AG04450 (cell line): ENCODE measurements around the gene SNX21. TPM values are rescaled to one million over a fixed set of nuclear protein-coding genes. Genes with fewer than 3 reads are reported as not detected.
A peak's percentile ranks its signal among the peaks of the same experiment; 100 is the strongest.

ENCODE experiments used
- CTCF ChIA-PET: fragments of 300-600, 350-600 bp; formaldehyde crosslinking; extraction: SDS; loops from one replicate; lab custom pipeline; 2022; ENCODE audit warnings: antibody characterized with exemption, inconsistent platforms; lab: Charles Lee
- POLR2A ChIA-PET: fragments of 350-600 bp; formaldehyde crosslinking; extraction: SDS; loops from one replicate; lab custom pipeline; 2021; ENCODE audit warnings: antibody characterized with exemption, inconsistent platforms; lab: Yijun Ruan, JAX
- DNase-seq: peaks from one replicate; pipeline ENCODE4 v3.0.0-alpha.2; 2011; ENCODE audit warnings: low read depth, low spot score
- H3K27ac ChIP-seq: one replicate; pipeline ENCODE4 v1.5.1; 2012; ENCODE audit warnings: low read depth, low read length, control low read depth
- H3K27me3 ChIP-seq: one replicate; pipeline ENCODE4 v1.6.0; 2012; ENCODE audit warnings: low read length; ENCODE audit not compliant: control insufficient read depth, insufficient read depth
- H3K4me3 ChIP-seq: 2 replicates; pipeline ENCODE4 v1.5.1; 2011; ENCODE audit warnings: mild to moderate bottlenecking, low read depth, low read length, control low read depth
- H3K9me3 ChIP-seq: 2 replicates; pipeline ENCODE4 v1.5.1; 2012; ENCODE audit warnings: low read length; ENCODE audit not compliant: control insufficient read depth, insufficient read depth
- polyA plus RNA-seq: library from polyadenylated mRNA; depleted of rRNA; stranded (reverse); fragments of >200 nt; gene quantifications from 2 replicates; pipeline ENCODE4 v1.2.3, GENCODE V29; 2011
- TF ChIP-seq, protein P1 (sequence below): IDR thresholded peaks from 2 replicates; pipeline ENCODE4 v1.5.1; 2011; ENCODE audit warnings: low read depth, low read length, control low read depth, inconsistent platforms

The SNX21 gene
- polyA plus RNA-seq, 1 experiment = 9.2 TPM

DNA sequence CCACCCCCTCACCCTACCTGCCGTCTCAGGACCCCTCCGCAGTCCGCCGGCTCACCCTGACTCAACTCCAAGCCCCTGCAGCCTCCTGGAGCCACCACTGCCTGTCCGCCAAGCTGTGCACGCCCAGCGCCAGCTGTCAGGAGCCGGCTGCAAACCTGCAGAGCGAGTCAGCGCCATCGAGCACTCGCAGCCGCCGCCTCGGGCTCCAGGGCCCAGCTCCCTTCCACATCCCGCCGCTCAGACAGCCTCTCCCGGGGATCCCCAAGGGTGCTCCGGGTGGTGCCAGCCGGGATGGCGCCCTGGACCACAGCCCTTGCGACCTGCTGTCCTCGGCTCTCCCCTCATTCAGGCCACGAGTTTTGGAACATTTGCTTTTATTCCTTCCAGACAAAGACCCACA lies 10.7 kb upstream of the SNX21 start:
- Histone ChIP-seq H3K27ac (no peak overlapping the region), H3K9me3 (no peaks in the 10 kb centered on the region; the same call in 1 of the 2 replicates), H3K27me3 (peaks cover 14% of the 10 kb centered on the region), H3K4me3 (peak overlapping the region; percentile 22; the same call in 1 of the 2 replicates)
- ChIA-PET POLR2A (interaction anchor here (0.7 to 1.0 kb wide), 3 partner anchors 11 to 474 kb away, joined by 3 to 5 read pairs (median 4); partner anchors contain the start of gene SNX21), CTCF (interaction anchor here (0.5 to 1.2 kb wide), 3 partner anchors 17 to 386 kb away, joined by 3 to 4 read pairs (median 3); no protein-coding TSS in a partner anchor)
- TF ChIP-seq, protein P1, sequence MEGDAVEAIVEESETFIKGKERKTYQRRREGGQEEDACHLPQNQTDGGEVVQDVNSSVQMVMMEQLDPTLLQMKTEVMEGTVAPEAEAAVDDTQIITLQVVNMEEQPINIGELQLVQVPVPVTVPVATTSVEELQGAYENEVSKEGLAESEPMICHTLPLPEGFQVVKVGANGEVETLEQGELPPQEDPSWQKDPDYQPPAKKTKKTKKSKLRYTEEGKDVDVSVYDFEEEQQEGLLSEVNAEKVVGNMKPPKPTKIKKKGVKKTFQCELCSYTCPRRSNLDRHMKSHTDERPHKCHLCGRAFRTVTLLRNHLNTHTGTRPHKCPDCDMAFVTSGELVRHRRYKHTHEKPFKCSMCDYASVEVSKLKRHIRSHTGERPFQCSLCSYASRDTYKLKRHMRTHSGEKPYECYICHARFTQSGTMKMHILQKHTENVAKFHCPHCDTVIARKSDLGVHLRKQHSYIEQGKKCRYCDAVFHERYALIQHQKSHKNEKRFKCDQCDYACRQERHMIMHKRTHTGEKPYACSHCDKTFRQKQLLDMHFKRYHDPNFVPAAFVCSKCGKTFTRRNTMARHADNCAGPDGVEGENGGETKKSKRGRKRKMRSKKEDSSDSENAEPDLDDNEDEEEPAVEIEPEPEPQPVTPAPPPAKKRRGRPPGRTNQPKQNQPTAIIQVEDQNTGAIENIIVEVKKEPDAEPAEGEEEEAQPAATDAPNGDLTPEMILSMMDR = no peak
- DNase-seq = no peak

DNA sequence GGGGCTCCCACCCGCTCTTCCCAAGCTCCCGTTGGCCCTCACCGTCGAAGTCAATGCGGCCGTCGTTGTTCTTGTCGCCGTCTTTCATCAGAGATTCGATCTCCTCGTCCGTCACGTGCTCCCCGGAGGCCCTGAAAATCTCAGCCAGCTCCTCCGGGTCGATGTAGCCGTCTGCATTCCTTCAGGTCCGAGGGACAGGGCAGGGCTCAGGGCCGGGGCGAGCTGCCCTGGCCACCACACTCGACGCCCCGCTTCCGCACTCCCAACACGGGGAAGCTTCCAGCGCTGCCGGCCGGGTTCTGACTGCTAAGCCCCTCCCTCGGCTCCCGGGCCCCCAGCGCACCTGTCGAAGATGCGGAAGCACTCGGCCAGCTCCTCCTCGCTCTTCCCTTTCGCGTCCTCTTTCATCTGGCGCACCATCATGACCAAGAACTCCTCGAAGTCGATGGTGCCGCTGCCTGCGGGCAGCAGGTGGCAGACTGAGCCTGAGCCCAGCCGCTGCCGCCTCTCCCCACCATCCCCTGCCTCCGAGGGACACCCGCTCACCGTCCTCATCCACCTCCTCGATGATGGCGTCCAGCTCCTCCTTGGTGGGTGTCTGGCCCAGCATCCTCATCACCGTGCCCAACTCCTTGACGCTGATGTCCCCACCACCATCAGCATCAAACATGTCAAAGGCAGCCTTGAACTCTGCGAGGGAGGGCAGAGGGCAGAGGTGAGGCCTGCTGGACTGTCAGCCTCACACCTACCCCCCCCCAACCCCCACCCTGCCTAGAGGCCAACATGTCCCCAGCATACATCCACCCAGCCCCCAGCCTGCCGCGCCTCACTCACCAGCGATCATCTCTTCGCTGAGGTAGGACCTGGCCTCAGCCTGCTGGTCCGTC lies 9.4 kb upstream of the SNX21 start:
- H3K4me3 ChIP-seq = no peak overlapping the region
- TF ChIP-seq, protein P1 = peak; percentile 37
- ChIA-PET POLR2A (no interaction called here), CTCF (interaction anchor here (0.7 to 1.5 kb wide), 6 partner anchors 9 to 137 kb away, joined by 3 to 4 read pairs (median 3); no protein-coding TSS in a partner anchor)
- H3K27me3 ChIP-seq = peaks cover 14% of the 10 kb centered on the region
- no peak overlapping the region for H3K27ac ChIP-seq
- no peaks in the 10 kb centered on the region; the same call in 1 of the 2 replicates for H3K9me3 ChIP-seq
- no peak for DNase-seq

DNA sequence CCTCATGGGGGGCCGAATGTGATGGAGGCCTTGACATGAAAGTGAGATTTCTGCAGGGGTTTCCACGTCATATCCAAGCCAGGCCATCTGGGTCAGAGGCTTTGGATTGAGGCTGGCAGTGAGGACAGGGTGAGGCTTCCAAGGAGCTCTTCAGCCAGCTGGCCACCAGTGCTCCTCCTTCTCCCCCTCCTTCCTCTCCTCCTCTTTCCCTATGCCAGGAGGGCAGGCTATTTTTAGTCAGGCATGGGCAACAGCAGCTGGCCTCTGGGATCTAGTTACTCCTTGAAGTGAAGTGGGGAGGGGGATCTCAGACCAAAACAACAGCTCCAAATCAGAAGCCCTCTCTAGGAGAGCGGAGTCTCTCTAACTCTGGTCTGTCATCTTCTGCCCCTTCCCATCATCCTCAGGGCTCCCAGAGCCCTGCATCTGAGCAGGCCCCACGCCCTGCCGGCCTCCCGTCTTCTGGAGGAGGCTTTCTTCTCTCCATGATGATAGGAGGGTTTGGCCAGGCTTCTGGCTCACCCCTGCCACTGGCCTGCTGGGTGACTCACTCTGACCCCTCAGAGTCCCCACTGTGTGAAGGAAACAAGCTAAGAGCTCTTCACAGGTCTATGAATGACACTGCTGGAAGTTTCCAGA lies 7.1 kb upstream of the SNX21 start:
- Histone ChIP-seq H3K9me3 (no peaks in the 10 kb centered on the region; the same call in 1 of the 2 replicates), H3K4me3 (no peak overlapping the region), H3K27ac (no peak overlapping the region), H3K27me3 (peaks cover 14% of the 10 kb centered on the region)
- no peak for DNase-seq
- ChIA-PET CTCF (interaction anchor here (0.6 to 1.9 kb wide), 4 partner anchors 10 to 142 kb away, joined by 3 to 5 read pairs (median 4); no protein-coding TSS in a partner anchor), POLR2A (interaction anchor here (0.6 to 1.0 kb wide), 2 partner anchors 13 to 102 kb away, joined by 3 to 5 read pairs; no protein-coding TSS in a partner anchor)
- TF ChIP-seq, protein P1 = no peak

DNA sequence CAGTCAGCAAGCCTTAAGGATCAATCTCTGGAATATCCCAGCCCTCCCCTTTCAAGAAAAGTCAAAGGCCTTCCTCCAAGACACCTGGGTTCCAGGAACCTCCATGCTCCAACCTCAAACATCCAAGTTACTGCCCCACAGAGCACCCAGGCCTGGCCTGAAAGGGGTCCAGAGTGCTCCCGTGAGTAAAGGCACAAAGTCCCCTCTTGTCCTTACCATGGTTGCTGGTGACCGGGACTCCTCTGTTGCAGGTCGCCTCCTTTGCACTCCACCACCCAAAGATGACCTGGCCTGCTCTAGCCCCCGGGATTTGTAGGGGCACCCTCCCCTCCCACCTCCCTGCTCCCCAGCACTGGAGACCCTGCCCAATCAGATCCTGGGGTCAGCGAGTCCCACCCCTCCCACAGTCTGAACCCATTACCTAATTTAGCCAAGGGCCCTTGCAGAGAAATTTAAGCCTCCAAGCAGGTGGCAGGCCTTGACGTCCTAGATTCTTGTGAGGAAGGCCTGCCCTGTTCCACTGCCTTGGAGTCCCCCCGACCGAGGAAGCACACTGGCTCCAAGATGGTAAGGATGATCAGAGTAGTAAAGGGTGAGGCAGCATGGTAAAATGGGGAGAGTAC lies 6.5 kb upstream of the SNX21 start, which contains the start of gene TNNC2:
Gene TNNC2 (minus strand): TSS at position 283 of the 623 bp plus-strand sequence. CDS start 64 bp downstream, at position 219.
- TF ChIP-seq, protein P1 = no peak

More for the DNA sequence above, 6.5 kb upstream of the SNX21 start, which contains the start of gene TNNC2:
- no peaks in the 10 kb centered on the region; the same call in 1 of the 2 replicates for H3K9me3 ChIP-seq
- H3K27ac ChIP-seq = no peak within 1 kb of the TSS
- POLR2A ChIA-PET = interaction anchor here (0.6 kb wide), 1 partner anchor 13 kb away, joined by 5 read pairs; no protein-coding TSS in a partner anchor
- no peak within 1 kb of the TSS for H3K4me3 ChIP-seq
- DNase-seq = no peak
- CTCF ChIA-PET = interaction anchor here (0.7 to 1.7 kb wide), 3 partner anchors 10 to 141 kb away, joined by 3 to 4 read pairs (median 3); no protein-coding TSS in a partner anchor
- peaks cover 12% of the 10 kb centered on the region for H3K27me3 ChIP-seq
